Common myeloid progenitor, CD34-positive (primary cell): ENCODE results near the gene SPTLC3.

Experiments used
- CTCF ChIA-PET: fragments of 350-600 bp; sonication (Branson Sonifier 250); formaldehyde crosslinking; loops from one replicate; lab custom pipeline; 2021; ENCODE audit warnings: antibody characterized with exemption; lab: Charles Lee
- POLR2A ChIA-PET: fragments of 350-600 bp; sonication (Branson Sonifier 250); formaldehyde crosslinking; loops from one replicate; lab custom pipeline; 2021; ENCODE audit warnings: antibody characterized with exemption; lab: Charles Lee
- DNase-seq, 3 donors: peaks; one replicate each; pipeline versions ENCODE4 v3.0.0 to v3.0.0-alpha.2; 2013
- H3K27ac ChIP-seq, 2 experiments: 1 replicate in 1 of 2; 2 replicates in 1 of 2; pipeline ENCODE4 v1.7.0; 2013; ENCODE audit warnings: inconsistent platforms in 2 of 2, low read length in 2 of 2, mild to moderate bottlenecking in 2 of 2, low read depth in 1 of 2, moderate library complexity in 1 of 2; ENCODE audit not compliant: severe bottlenecking in 2 of 2, insufficient read depth in 1 of 2, poor library complexity in 1 of 2
- H3K27me3 ChIP-seq, 5 experiments: replicated peaks in 2 of 5; 1 replicate in 3 of 5; 2 replicates in 2 of 5; pipeline versions ENCODE4 v1.6.1 to v1.7.0; 2013; ENCODE audit warnings: low read length in 4 of 5, mild to moderate bottlenecking in 2 of 5, moderate library complexity in 2 of 5, inconsistent platforms in 1 of 5; ENCODE audit not compliant: insufficient read depth in 5 of 5, control insufficient read depth in 4 of 5
- H3K36me3 ChIP-seq, 4 experiments: 1 replicate in 2 of 4; 2 replicates in 2 of 4; pipeline versions ENCODE4 v1.6.1 to v1.7.0; 2013; ENCODE audit warnings: low read length in 3 of 4, control low read depth in 1 of 4, mild to moderate bottlenecking in 1 of 4; ENCODE audit not compliant: control insufficient read depth in 4 of 4, insufficient read depth in 4 of 4
- H3K4me1 ChIP-seq, 4 experiments: 1 replicate in 3 of 4; 2 replicates in 1 of 4; pipeline versions ENCODE4 v1.6.1 to v1.7.1; 2013; ENCODE audit warnings: low read length in 3 of 4, mild to moderate bottlenecking in 3 of 4, control low read depth in 1 of 4, inconsistent platforms in 1 of 4, moderate library complexity in 1 of 4; ENCODE audit not compliant: control insufficient read depth in 4 of 4, insufficient read depth in 4 of 4; ENCODE audit errors: control extremely low read depth in 1 of 4
- H3K4me3 ChIP-seq, 7 experiments: 1 replicate in 4 of 7; 2 replicates in 3 of 7; pipeline versions ENCODE4 v1.5.1 to v1.7.0; 2013; ENCODE audit warnings: mild to moderate bottlenecking in 7 of 7, low read length in 6 of 7, moderate library complexity in 6 of 7, inconsistent platforms in 2 of 7, low read depth in 2 of 7, control low read depth in 1 of 7; ENCODE audit not compliant: insufficient read depth in 4 of 7, control insufficient read depth in 1 of 7; ENCODE audit errors: extremely low read depth in 1 of 7
- H3K9me3 ChIP-seq, 5 experiments: 1 replicate in 4 of 5; 2 replicates in 1 of 5; pipeline versions ENCODE4 v1.6.1 to v1.7.1; 2013; ENCODE audit warnings: low read length in 4 of 5, mild to moderate bottlenecking in 2 of 5, inconsistent platforms in 1 of 5, low read depth in 1 of 5, moderate library complexity in 1 of 5; ENCODE audit not compliant: control insufficient read depth in 4 of 5, insufficient read depth in 2 of 5; ENCODE audit errors: control extremely low read depth in 1 of 5
- WGBS: methylation state at CpG from one replicate; pipeline ENCODE4 v1.1.5; 2013; ENCODE audit not compliant: insufficient coverage; 5-methylcytosine and 5-hydroxymethylcytosine counted together

The SPTLC3 gene

DNA sequence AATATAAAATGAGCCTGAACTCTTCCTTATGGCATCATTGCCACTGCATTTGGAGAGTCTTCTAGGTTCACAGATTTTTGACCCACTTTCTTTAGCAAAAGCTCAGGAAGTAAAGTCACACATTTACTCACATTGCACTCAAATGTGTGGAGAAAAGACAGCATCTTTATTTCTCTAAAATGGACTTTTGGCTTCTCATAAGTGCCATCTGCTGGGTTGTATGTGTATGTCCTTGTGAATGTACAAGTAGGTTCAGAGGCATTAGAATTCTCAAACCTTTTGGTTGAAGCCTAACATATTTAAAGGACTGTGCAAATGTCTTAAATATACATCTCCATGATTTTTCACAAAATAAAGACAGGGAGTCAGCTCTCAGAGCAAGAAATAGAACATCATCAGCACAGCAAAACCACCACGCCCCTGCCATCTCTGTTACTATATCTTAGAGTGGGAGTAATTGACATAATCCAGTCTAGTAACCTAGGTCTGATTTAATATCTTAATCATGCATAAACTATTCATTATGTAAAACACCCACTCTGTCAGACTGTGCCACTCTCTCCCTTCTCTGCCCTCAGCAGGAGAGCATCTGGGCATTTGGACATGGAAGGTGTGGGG lies 42.2 kb upstream of the SPTLC3 start:
- WGBS: no CpG with 5 or more reads among the region's 1 CpG

GRCh38 chr20:12967932-12968331 lies 40.8 kb upstream of the SPTLC3 start:
- POLR2A ChIA-PET: no interaction called here
- no peaks in the 10 kb centered on the region for H3K36me3 ChIP-seq
- H3K9me3 ChIP-seq: peaks cover 0 to 3% (median 0%) of the 10 kb centered on the region in 5 experiments
- no peak for DNase-seq
- H3K4me1 ChIP-seq: no peaks in the 10 kb centered on the region
- no peak overlapping the region for H3K27ac ChIP-seq
- CTCF ChIA-PET: interaction anchor here (1.3 to 12.9 kb wide), 9 partner anchors 9 to 142 kb away, joined by 3 to 216 read pairs (median 13); partner anchors contain the start of gene SPTLC3
- no peak overlapping the region for H3K4me3 ChIP-seq
- peaks cover 0 to 1% (median 0%) of the 10 kb centered on the region in 5 experiments for H3K27me3 ChIP-seq

More for the DNA sequence above, 42.2 kb upstream of the SPTLC3 start:
- Histone ChIP-seq H3K9me3 (peaks cover 0 to 3% (median 0%) of the 10 kb centered on the region in 5 experiments), H3K27me3 (peaks cover 0 to 1% (median 0%) of the 10 kb centered on the region in 5 experiments), H3K27ac (no peak overlapping the region), H3K4me3 (no peak overlapping the region), H3K36me3 (no peaks in the 10 kb centered on the region), H3K4me1 (no peaks in the 10 kb centered on the region)
- peak; percentile 27 to 66 (median 61) for DNase-seq
- ChIA-PET CTCF (interaction anchor here (0.8 to 12.9 kb wide), 13 partner anchors 11 to 1074 kb away, joined by 3 to 216 read pairs (median 4); no protein-coding TSS in a partner anchor), POLR2A (no interaction called here)

DNA sequence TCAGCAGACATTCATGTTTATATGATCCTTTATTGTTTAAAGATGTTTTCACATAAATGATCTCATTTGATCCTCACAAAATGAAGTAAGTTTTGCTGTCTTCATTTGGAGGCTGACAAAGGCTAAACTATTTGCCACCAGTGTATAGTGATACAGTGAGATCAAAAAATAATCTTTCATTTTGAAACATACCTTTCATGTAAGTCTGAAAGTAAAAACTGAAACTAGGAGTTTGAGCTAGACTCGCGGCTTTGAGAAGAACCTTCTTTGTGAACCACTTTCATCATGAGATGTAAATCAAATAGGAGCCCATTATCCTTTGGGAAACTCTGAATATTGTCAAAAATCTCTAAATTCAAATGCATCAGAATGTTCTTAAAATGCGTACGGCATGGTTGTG lies 40.3 kb upstream of the SPTLC3 start:
- Histone ChIP-seq H3K4me3 (no peak overlapping the region), H3K4me1 (no peaks in the 10 kb centered on the region), H3K27ac (no peak overlapping the region), H3K36me3 (no peaks in the 10 kb centered on the region), H3K27me3 (peaks cover 0 to 1% (median 0%) of the 10 kb centered on the region in 5 experiments), H3K9me3 (peaks cover 0 to 3% (median 0%) of the 10 kb centered on the region in 5 experiments)
- DNase-seq: no peak
- ChIA-PET POLR2A (no interaction called here), CTCF (interaction anchor here (0.8 to 12.9 kb wide), 9 partner anchors 8 to 579 kb away, joined by 3 to 216 read pairs (median 4); partner anchors contain the start of gene SPTLC3)
- WGBS: 93% methylated on average over 2 of the region's 4 CpGs

GRCh38 chr20:12969071-12969669 lies 39.6 kb upstream of the SPTLC3 start:
- WGBS: 97% methylated on average over 6 of the region's 7 CpGs

GRCh38 chr20:12970372-12970821 lies 38.4 kb upstream of the SPTLC3 start:
- Histone ChIP-seq H3K4me3 (no peak overlapping the region), H3K27ac (no peak overlapping the region), H3K27me3 (peaks cover 0 to 2% (median 0%) of the 10 kb centered on the region in 5 experiments), H3K4me1 (no peaks in the 10 kb centered on the region), H3K36me3 (no peaks in the 10 kb centered on the region), H3K9me3 (peaks cover 0 to 3% (median 0%) of the 10 kb centered on the region in 5 experiments)
- WGBS: 62% methylated on average over 4 of the region's 4 CpGs
- CTCF ChIA-PET: interaction anchor here (0.6 to 12.9 kb wide), 13 partner anchors 8 to 579 kb away, joined by 3 to 216 read pairs (median 4); no protein-coding TSS in a partner anchor
- peak; percentile 57 to 78 (median 70) for DNase-seq
- POLR2A ChIA-PET: no interaction called here

More at GRCh38 chr20:12969071-12969669, 39.6 kb upstream of the SPTLC3 start:
- no peak for DNase-seq
- Histone ChIP-seq H3K27ac (no peak overlapping the region), H3K4me1 (no peaks in the 10 kb centered on the region), H3K9me3 (peaks cover 0 to 3% (median 0%) of the 10 kb centered on the region in 5 experiments), H3K36me3 (no peaks in the 10 kb centered on the region), H3K4me3 (no peak overlapping the region), H3K27me3 (peaks cover 0 to 1% (median 0%) of the 10 kb centered on the region in 5 experiments)
- ChIA-PET CTCF (interaction anchor here (0.8 to 12.9 kb wide), 9 partner anchors 8 to 579 kb away, joined by 3 to 216 read pairs (median 5); partner anchors contain the start of gene SPTLC3), POLR2A (no interaction called here)

DNA sequence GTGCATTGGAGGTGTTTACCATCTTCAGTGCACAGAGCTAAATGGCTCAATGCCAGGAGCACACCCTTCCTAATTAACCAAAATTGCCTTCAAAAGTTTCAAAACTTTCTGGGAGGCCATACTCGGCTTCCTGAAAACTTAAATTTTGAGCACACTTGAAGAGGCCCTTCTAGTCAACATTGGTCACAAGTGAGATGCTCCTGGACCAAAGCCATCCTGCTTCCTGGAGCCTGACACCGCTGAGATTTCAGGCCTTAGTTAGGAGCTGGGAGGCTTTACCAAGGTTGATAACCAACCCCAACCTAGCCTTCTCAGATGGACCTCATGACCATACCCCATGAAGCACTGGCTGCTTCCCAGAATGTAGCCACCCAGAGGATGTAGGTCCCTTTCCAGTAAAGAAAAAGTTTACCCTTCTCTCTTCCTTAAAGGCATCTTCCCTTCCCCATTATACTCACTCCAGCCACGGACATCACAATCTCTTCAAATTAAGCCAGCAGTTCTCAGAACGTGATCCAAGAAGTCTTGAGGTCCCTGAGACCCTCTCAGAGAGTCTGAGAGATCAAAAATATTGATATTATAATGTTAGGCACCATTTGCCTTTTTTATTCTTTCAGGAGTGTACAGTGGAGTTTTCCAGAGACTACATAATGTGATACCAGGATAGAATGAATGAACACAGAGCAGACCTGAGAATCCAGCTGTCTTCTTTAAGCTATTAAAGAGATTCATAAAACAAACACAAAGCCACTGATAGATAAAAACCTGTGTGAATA lies 32.8 kb upstream of the SPTLC3 start:
- H3K9me3 ChIP-seq: no peaks in the 10 kb centered on the region
- no peak overlapping the region for H3K4me3 ChIP-seq
- no peaks in the 10 kb centered on the region for H3K4me1 ChIP-seq
- ChIA-PET POLR2A (no interaction called here), CTCF (interaction anchor here (1.1 to 2.4 kb wide), 4 partner anchors 7 to 134 kb away, joined by 3 to 9 read pairs (median 4); no protein-coding TSS in a partner anchor)
- H3K27me3 ChIP-seq: peaks cover 0 to 3% (median 0%) of the 10 kb centered on the region in 5 experiments
- no peaks in the 10 kb centered on the region for H3K36me3 ChIP-seq
- H3K27ac ChIP-seq: no peak overlapping the region
- no peak for DNase-seq
- WGBS: 83% methylated on average over 2 of the region's 4 CpGs
